ENCODE data around the gene OCSTAMP. TPM values are rescaled to one million over a fixed set of nuclear protein-coding genes. Genes with fewer than 3 reads are reported as not detected.

The OCSTAMP gene
- total RNA-seq, 1 experiment from 2014 or later: not detected

DNA sequence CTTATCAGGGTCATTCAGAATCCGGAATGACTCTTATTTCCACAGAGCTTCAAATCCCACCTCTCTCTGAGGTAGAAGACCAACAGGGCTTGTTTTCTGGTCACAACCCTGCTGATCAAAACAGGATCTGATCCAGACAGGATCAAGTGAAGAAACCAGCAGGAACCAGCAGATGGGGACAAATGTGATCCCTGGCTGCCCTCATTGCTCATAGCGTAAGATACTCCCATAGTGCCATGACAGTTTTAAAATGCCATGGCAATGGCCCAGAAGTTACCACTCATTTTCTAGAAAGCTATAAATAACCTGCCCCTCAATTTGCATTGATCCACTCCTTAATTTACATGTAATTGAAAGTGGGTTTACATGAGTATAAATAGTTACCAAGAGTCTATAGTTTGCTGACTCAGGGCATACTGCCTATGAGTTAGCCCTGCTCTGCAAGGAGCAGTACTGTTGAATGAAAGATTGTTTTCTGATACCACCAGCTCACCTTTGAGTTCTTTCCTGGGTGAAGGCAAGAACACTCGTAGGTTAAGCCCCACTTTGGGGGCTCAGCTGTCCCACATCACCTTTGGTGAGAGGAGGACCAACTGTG, 30.9 kb downstream of the OCSTAMP start:
- no peak for DNase-seq (ENCODE audit: low read depth)

DNA sequence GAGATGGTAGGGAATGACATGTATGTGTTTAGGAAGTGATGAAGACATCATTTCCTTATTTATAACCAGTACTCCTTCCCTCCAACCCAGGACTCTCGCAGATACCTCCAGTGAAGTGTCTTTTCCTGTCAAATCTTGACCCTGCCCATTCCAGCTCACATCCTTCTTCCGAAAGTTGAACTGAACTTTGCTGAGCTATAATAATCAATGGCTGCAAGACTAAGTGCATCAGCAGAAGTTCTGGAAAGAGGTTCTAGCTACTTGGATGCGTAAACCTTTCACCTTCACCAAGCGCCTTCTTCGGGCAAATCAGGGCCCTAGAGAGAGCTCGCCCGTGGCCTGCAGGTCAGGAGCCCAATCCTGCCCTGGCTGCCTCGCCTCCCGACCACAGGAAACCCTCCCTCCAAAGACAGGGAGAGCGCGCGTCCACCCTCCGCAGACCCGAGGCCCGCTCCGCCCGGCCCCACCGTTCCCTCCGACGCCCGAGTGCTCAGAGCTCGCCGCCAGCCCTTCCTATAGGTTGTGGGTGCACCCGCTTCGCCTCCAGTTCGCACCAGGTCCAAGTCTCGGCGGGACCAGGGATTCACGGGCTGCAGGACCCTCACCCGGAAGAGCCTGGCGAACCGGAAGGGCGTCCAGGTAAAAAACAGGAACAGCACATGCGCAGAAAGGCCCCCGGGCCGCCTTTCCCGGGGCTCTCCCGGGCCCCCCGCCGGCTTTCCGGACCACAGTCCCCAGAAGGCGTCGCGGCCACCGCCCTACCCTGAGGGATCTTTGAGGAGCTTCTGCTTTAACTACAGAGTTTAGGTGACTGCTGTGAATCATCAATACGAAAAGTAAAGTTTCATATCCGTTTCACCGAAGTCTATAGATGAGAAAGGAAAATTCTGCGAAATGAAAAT, 37.3 kb downstream of the OCSTAMP start, which contains the start of gene ZNF334:
ZNF334 (minus strand) TSS at position 617 of the 902 bp plus-strand sequence. CDS start 1,457 bp downstream, outside the sequence.
- no peak for DNase-seq (ENCODE audit: low read depth)

GRCh38 chr20:46509523-46509922, 40.9 kb downstream of the OCSTAMP start:
- no peak for DNase-seq (ENCODE audit: low read depth)

- DNase-seq (ENCODE audit: low read depth): no peak
Observed at GRCh38 chr20:46507760-46508407, 42.6 kb downstream of the OCSTAMP start.

- DNase-seq (ENCODE audit: low read depth): no peak
Observed at GRCh38 chr20:46505506-46505905, 44.9 kb downstream of the OCSTAMP start.

- no peak for DNase-seq (ENCODE audit: low read depth)
Observed at GRCh38 chr20:46501961-46502360, 48.5 kb downstream of the OCSTAMP start.

DNA sequence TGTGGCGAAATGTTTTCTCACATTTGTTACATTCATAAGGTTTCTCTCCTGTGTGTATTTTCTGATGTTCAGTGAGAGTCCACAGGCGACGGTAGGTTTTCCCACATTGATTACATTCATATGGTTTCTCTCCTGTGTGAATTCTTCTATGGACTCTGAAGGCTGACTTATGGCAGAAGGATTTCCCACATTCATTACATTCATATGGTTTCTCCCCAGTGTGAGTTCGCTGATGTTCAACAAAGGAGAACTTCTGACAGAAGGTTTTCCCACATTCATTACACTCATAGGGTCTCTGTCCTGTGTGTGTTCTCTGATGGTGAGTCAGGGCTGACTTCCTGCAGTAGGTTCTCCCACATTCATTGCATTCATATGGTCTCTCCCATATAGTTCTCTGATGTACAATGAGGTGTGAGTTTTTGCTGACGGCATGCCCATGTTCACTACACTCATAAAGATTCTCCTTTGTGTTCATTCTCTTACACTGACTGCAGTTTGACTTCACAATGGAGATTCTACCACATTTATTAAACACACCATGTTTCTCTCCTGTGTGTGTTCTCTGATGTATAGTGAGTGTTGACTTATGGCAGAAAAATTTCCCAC, 49.0 kb downstream of the OCSTAMP start:
- no peak for DNase-seq (ENCODE audit: low read depth)

DNA sequence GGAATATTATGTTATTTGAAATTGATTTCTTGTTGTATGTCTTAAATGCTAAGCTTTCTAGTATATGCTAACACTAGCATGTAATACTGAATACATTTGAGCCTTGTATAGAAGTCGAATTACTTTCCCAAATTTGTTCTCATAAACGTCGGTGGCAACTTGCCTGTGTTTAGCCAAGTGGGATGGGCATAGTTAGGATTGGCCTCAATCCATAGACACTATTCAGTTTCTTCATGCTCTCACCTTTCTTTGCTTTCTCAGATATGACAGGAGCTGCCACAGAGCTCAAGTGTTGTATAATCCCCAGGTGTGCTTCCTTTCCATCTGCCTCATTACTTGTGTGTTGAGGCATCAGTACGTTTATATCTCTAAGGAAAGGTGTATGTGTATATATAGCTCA, 56.4 kb downstream of the OCSTAMP start:
- DNase-seq (ENCODE audit: low read depth): no peak

- DNase-seq (ENCODE audit: low read depth): no peak
Observed at GRCh38 chr20:46491354-46491753, 59.1 kb downstream of the OCSTAMP start.

Other genes with a start within 250 kb of the OCSTAMP start
- 0.11 TPM in 1 of 2 replicates, not detected in the other for gene CDH22, start 242.2 kb downstream of the OCSTAMP start, total RNA-seq (2014; rRNA removed)
- 26.9 and 33.8 TPM in 2 replicates for gene ELMO2, start 144.0 kb downstream of the OCSTAMP start, total RNA-seq (2014; rRNA removed)
- gene ZNF334, start 37.1 kb downstream of the OCSTAMP start, total RNA-seq (2014; rRNA removed): 0.11 TPM in 1 of 2 replicates, not detected in the other
- gene SLC13A3, start 100.8 kb upstream of the OCSTAMP start, total RNA-seq (2014; rRNA removed): 0.17 TPM in 1 of 2 replicates, not detected in the other
- 26.8 and 29.7 TPM in 2 replicates for gene TP53RK, start 138.8 kb upstream of the OCSTAMP start, total RNA-seq (2014; rRNA removed)
- gene SLC2A10, start 159.0 kb upstream of the OCSTAMP start, total RNA-seq (2014; rRNA removed): 21.0 and 31.0 TPM in 2 replicates

Data from LHCN-M2 (cell line).